K562 (cell line): ENCODE measurements around the gene AP1B1. TPM values are rescaled to one million over a fixed set of nuclear protein-coding genes. Genes with fewer than 3 reads are reported as not detected.

Source experiments
- ATAC-seq: fragments of 200-7000 bp; cut with Tn5 transposase; 3 replicates; pipeline ENCODE4 v1.9.1; 2020; ENCODE audit warnings: moderate library complexity
- BruUV-seq: library from RNA; stranded (reverse); fragments of 400-500 nt; replicated peaks from 2 replicates; lab custom pipeline; 2021; lab: Mats Ljungman, UMichigan
- CTCF ChIA-PET: fragments of 300-600 bp; formaldehyde crosslinking; extraction: SDS; loops from one replicate; lab custom pipeline; 2021; ENCODE audit warnings: low intra/inter-chr PET ratio; lab: Yijun Ruan, JAX
- POLR2A ChIA-PET: fragments of 300-600, 350-650 bp; sonication (Branson Sonifier 250); formaldehyde crosslinking; extraction: SDS; loops from one replicate; lab custom pipeline; 2021; ENCODE audit warnings: antibody characterized with exemption, inconsistent platforms; lab: Yijun Ruan, JAX
- DNase-seq, 4 experiments: peaks; one replicate each; pipeline versions ENCODE4 v3.0.0 to v3.0.0-alpha.2; 2011 to 2018; ENCODE audit warnings: low spot score in 3 of 4, mixed read lengths in 3 of 4; ENCODE audit errors: extremely low read depth in 1 of 4
- FAIRE-seq: peaks from 2 replicates; lab custom pipeline; 2011; peaks lifted over from hg19 to GRCh38; lab: Jason Lieb, UNC
- H2AFZ ChIP-seq: 2 replicates; pipeline ENCODE4 v1.6.0; 2011; ENCODE audit warnings: low read depth, low read length, control low read depth, inconsistent platforms
- H3K27ac ChIP-seq: fragments of 200-600 bp; 3 replicates; pipeline ENCODE4 v1.8.0; 2011; ENCODE audit warnings: low read depth, mild to moderate bottlenecking, control low read depth, inconsistent platforms, low read length, moderate library complexity, mixed read lengths; ENCODE audit errors: extremely low read depth
- H3K27me3 ChIP-seq, 2 experiments: fragments of 300-600 bp in 1 of 2; 2 replicates in 1 of 2; 3 replicates in 1 of 2; pipeline versions ENCODE4 v1.6.0 to v1.8.0; 2011; ENCODE audit warnings: inconsistent platforms in 2 of 2, low read length in 2 of 2, mild to moderate bottlenecking in 1 of 2, mixed read lengths in 1 of 2, moderate library complexity in 1 of 2; ENCODE audit not compliant: control insufficient read depth in 2 of 2, insufficient read depth in 2 of 2
- H3K36me3 ChIP-seq: fragments of 300-600 bp; 3 replicates; pipeline ENCODE4 v1.8.0; 2011; ENCODE audit warnings: mild to moderate bottlenecking, low read length, inconsistent platforms; ENCODE audit not compliant: control insufficient read depth, insufficient read depth
- H3K4me1 ChIP-seq, 2 experiments: fragments of 200-600 bp in 1 of 2; replicated peaks in 1 of 2; 2 replicates in 1 of 2; 3 replicates in 1 of 2; pipeline versions ENCODE4 v1.5.1 to v1.8.0; 2011; ENCODE audit warnings: inconsistent platforms in 2 of 2, low read length in 2 of 2, mild to moderate bottlenecking in 1 of 2, mixed read lengths in 1 of 2, moderate library complexity in 1 of 2; ENCODE audit not compliant: control insufficient read depth in 2 of 2, insufficient read depth in 2 of 2
- H3K4me2 ChIP-seq: 2 replicates; pipeline ENCODE4 v1.6.1; 2011; ENCODE audit warnings: low read length, control low read depth, inconsistent platforms, mixed read lengths; ENCODE audit not compliant: insufficient read depth
- H3K4me3 ChIP-seq: fragments of 200-600 bp; sonication (generic), shearing (Covaris generic); 2 replicates; pipeline ENCODE4 v1.5.1; 2016; ENCODE audit warnings: control low read depth, inconsistent platforms
- H3K79me2 ChIP-seq: fragments of 200-600 bp; 3 replicates; pipeline ENCODE4 v1.8.0; 2011; ENCODE audit warnings: low read length, inconsistent platforms; ENCODE audit not compliant: control insufficient read depth, insufficient read depth
- H3K9ac ChIP-seq, 2 experiments: 2 replicates each; pipeline versions ENCODE4 v1.6.0 to v1.6.1; 2011; ENCODE audit warnings: low read depth in 2 of 2, low read length in 2 of 2, control low read depth in 1 of 2, inconsistent platforms in 1 of 2, mild to moderate bottlenecking in 1 of 2, mixed read lengths in 1 of 2; ENCODE audit not compliant: insufficient read depth in 1 of 2
- H3K9me1 ChIP-seq: one replicate; pipeline ENCODE4 v1.6.0; 2011; ENCODE audit warnings: inconsistent platforms, mild to moderate bottlenecking, low read length, moderate library complexity; ENCODE audit not compliant: control insufficient read depth, insufficient read depth
- H3K9me3 ChIP-seq: replicated peaks from 2 replicates; pipeline ENCODE4 v1.5.1; 2011; ENCODE audit warnings: low read depth, low read length, inconsistent platforms; ENCODE audit not compliant: control insufficient read depth, insufficient read depth
- H4K20me1 ChIP-seq: replicated peaks from 2 replicates; pipeline ENCODE4 v1.6.1; 2011; ENCODE audit warnings: low read length, inconsistent platforms, mixed read lengths; ENCODE audit not compliant: control insufficient read depth, insufficient read depth
- ASH1L ChIP-seq: fragments of 450-650 bp; IDR thresholded peaks from 2 replicates; pipeline ENCODE4 v1.6.1; 2018; ENCODE audit warnings: borderline replicate concordance, mild to moderate bottlenecking, low read depth; ENCODE audit not compliant: partially characterized antibody
- EGR1 ChIP-seq: fragments of 450-650 bp; conservative IDR thresholded peaks from 2 replicates; pipeline ENCODE4 v1.6.1; 2017; ENCODE audit warnings: mild to moderate bottlenecking
- HNRNPL ChIP-seq: fragments of 200-400 bp; formaldehyde crosslinking; IDR thresholded peaks from 2 replicates; pipeline ENCODE4 v1.6.1; 2017; ENCODE audit warnings: low read depth, mild to moderate bottlenecking, low read length
- MTA1 ChIP-seq: fragments of 450-650 bp; IDR thresholded peaks from 2 replicates; pipeline ENCODE4 v1.6.1; 2017; ENCODE audit warnings: borderline replicate concordance
- PHB ChIP-seq: fragments of 250-450 bp; sonication (Bioruptor Pico); IDR thresholded peaks from 2 replicates; pipeline ENCODE4 v1.5.0; 2021
- RBFOX2 ChIP-seq: fragments of 200-400 bp; formaldehyde crosslinking; IDR thresholded peaks from 2 replicates; pipeline ENCODE4 v1.6.1; 2017; ENCODE audit warnings: low read depth, mild to moderate bottlenecking, low read length, moderate library complexity
- RCOR1 ChIP-seq, 2 experiments: IDR thresholded peaks; 2 replicates each; pipeline ENCODE4 v1.6.1; 2012; ENCODE audit warnings: low read depth in 2 of 2, low read length in 2 of 2, borderline replicate concordance in 1 of 2, improper control_type of control experiment in 1 of 2
- RERE ChIP-seq: sonication (generic); formaldehyde crosslinking; IDR thresholded peaks from 2 replicates; pipeline ENCODE4 v1.8.0; 2023; ENCODE audit warnings: missing genetic modification reagents, mild to moderate bottlenecking, borderline replicate concordance
- RFX7 ChIP-seq: fragments of 250-450 bp; sonication (Bioruptor Pico); IDR thresholded peaks from 2 replicates; pipeline ENCODE4 v1.5.1; 2021; ENCODE audit warnings: mild to moderate bottlenecking
- TBP ChIP-seq: optimal IDR thresholded peaks from 2 replicates; pipeline ENCODE3; 2011; ENCODE audit warnings: low read depth, low read length, improper control_type of control experiment
- TEAD2 ChIP-seq: fragments of 450-650 bp; IDR thresholded peaks from 2 replicates; pipeline ENCODE4 v1.6.1; 2016; ENCODE audit warnings: missing genetic modification characterization, control low read depth, missing compliant biosample characterization
- TRIM24 ChIP-seq, 2 experiments: fragments of 450-650 bp; IDR thresholded peaks; 2 replicates each; pipeline ENCODE4 v1.6.1; 2016
- U2AF2 ChIP-seq: fragments of 200-400 bp; formaldehyde crosslinking; optimal IDR thresholded peaks from 2 replicates; pipeline ENCODE3; 2017; ENCODE audit warnings: low read depth, mild to moderate bottlenecking, low read length
- ZFP1 ChIP-seq: fragments of 450-650 bp; formaldehyde crosslinking; IDR thresholded peaks from 2 replicates; pipeline ENCODE4 v1.4.0; 2020; ENCODE audit warnings: mild to moderate bottlenecking, mixed read lengths
- ZFX ChIP-seq: sonication (generic); formaldehyde crosslinking; IDR thresholded peaks from 2 replicates; pipeline ENCODE4 v1.8.0; 2022; ENCODE audit warnings: mild to moderate bottlenecking, missing genetic modification reagents, moderate library complexity
- ZSCAN32 ChIP-seq: fragments of 450-650 bp; formaldehyde crosslinking; IDR thresholded peaks from 2 replicates; pipeline ENCODE4 v1.4.0; 2020; ENCODE audit warnings: mild to moderate bottlenecking, moderate library complexity
- WGBS: fragments of 100-300 bp; shearing (Covaris generic); methylation state at CpG from one replicate; pipeline ENCODE4 v1.1.6; 2016; ENCODE audit warnings: low coverage, mixed read lengths; ENCODE audit not compliant: insufficient coverage; ENCODE audit errors: missing lambda C conversion rate; 5-methylcytosine and 5-hydroxymethylcytosine counted together
- in situ Hi-C: fragments of 300-500 bp; cut with MboI; formaldehyde crosslinking; loops from 4 replicates; pipeline ENCODE4 v1.15.0; 2018; ENCODE audit warnings: inconsistent platforms, mixed read lengths
- intact Hi-C: fragments of 100-400 bp; cut with micrococcal nuclease; formaldehyde crosslinking; loops from 2 replicates; pipeline ENCODE4 v1.14.2; 2022
- polyA plus RNA-seq, 8 experiments: library from polyadenylated mRNA; depleted of rRNA in 4 of 8; stranded (reverse) in 5 of 8; unstranded in 3 of 8; fragments of >200 nt; fragmentation: Nextera tagmentation in 2 of 8; fragmentation: Illumina TruSeq in 1 of 8; extraction: Ambion mirVana in 2 of 8; extraction: Trizol in 1 of 8; gene quantifications; 2 replicates each; pipeline versions ENCODE4 v1.2.1 to v1.2.3, GENCODE V29; 2011 to 2014; ENCODE audit warnings: inconsistent platforms in 1 of 8, missing spikeins in 1 of 8
- total RNA-seq, 7 experiments: library from RNA; depleted of rRNA in 6 of 7; stranded (reverse); fragments of >200 nt in 6 of 7; fragmentation: Illumina TruSeq in 2 of 7; extraction: Trizol in 2 of 7; gene quantifications; 2 replicates each; pipeline versions ENCODE4 v1.2.1 to v1.2.3, GENCODE V29; 2011 to 2021; ENCODE audit warnings: low replicate concordance in 1 of 7

Gene AP1B1
- total and polyA plus RNA-seq, 9 of the 15 experiments (the other 6 are each of a cell fraction or from before 2014, with no cell fraction given): 1.2 to 60.9 (median 30.1) TPM

GRCh38 chr22:29308148-29308790 is 80.1 kb downstream of the AP1B1 start:
- 61% methylated on average over 12 of the region's 50 CpGs for WGBS
- H3K27ac ChIP-seq: no peak overlapping the region; the same call in 2 of the 3 replicates
- no peak overlapping the region for H2AFZ ChIP-seq
- no peaks in the 10 kb centered on the region for H3K9me1 ChIP-seq
- peaks cover 9% of the 10 kb centered on the region; the same call in 1 of the 3 replicates for H3K36me3 ChIP-seq
- H3K4me3 ChIP-seq: no peak overlapping the region; the same call in 1 of the 2 replicates
- no TSS peak for BruUV-seq
- FAIRE-seq (no peak), ATAC-seq (no peak), DNase-seq (no peak)
- no peaks in the 10 kb centered on the region for H3K27me3 ChIP-seq
- peaks cover 16 to 90% of the 10 kb centered on the region in 2 experiments for H3K4me1 ChIP-seq
- H3K9me3 ChIP-seq: no peaks in the 10 kb centered on the region
- ChIA-PET CTCF (no interaction called here), POLR2A (interaction anchor here (0.7 kb wide), 1 partner anchor 29 kb away, joined by 3 read pairs; no protein-coding TSS in a partner anchor)
- H3K4me2 ChIP-seq: peak overlapping the region; percentile 81
- H3K79me2 ChIP-seq: peaks cover 18% of the 10 kb centered on the region
- TF ChIP-seq ASH1L: no peak
- TF ChIP-seq TEAD2: no peak
- TF ChIP-seq RCOR1 (IDR thresholded peaks at IDR 0.05; ENCODE audit: borderline replicate concordance in 1 of 2, low read depth in 2 of 2, low read length in 2 of 2): no peak
- TF ChIP-seq EGR1: peak; percentile 60
- no peak for TF ChIP-seq U2AF2
- TF ChIP-seq ZSCAN32 (CRISPR knock-in tag): no peak
- TF ChIP-seq HNRNPL: peak; percentile 94; the same call in 1 of the 2 replicates
- TF ChIP-seq RBFOX2: peak; percentile 10; the same call in 1 of the 2 replicates
- TF ChIP-seq RFX7 (CRISPR knock-in tag): no peak
- TF ChIP-seq ZFX: 0 out of 2 replicates have a peak, but pooled peaks have one; percentile 3
- TF ChIP-seq TRIM24 (IDR thresholded peaks at IDR 0.05): no peak
- TF ChIP-seq MTA1: no peak
- TF ChIP-seq RERE (CRISPR knock-in tag): no peak
- TF ChIP-seq TBP: no peak
- TF ChIP-seq PHB: no peak
- no peak for TF ChIP-seq ZFP1 (CRISPR knock-in tag)
- intact Hi-C loops (no loop called here), in situ Hi-C loops (no loop called here)
- H3K9ac ChIP-seq: peak overlapping the region in 1 of 2 experiments; percentile 95; a peak in 2 of 4 replicates
- H4K20me1 ChIP-seq: no peaks in the 10 kb centered on the region
